Measurements from ENCODE around the gene MAP4K3. TPM values are rescaled to one million over a fixed set of nuclear protein-coding genes. Genes with fewer than 3 reads are reported as not detected.

The MAP4K3 gene
- total and polyA plus RNA-seq, 2 of the 4 experiments (the other 2 are of a cell fraction): 13.2 to 32.6 TPM

DNA sequence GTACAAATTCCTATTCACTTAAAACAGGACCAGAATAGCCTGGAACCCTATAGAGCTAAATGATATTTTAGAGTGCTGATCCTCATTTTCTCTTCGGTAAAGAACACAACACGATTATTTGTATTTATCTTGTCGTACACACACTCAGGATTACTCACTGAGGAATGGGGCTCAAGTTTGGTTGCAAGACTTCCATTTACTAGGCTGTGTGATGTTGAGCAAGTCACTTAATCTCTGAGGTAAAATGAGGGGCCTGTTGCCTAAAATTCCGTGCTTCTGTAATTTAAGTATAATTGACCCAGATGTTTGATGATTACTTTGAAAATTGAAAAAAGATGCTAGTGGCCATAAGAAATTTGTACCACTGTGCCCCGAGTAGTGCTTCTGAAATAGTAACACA lies 42.6 kb upstream of the MAP4K3 start:
- H3K9ac ChIP-seq (ENCODE audit: low read depth, low read length): no peak overlapping the region
- H2BK20ac ChIP-seq (ENCODE audit: low read depth, low read length): peak overlapping the region; percentile 4; the same call in 1 of the 2 replicates
- dilution Hi-C loops (cut with HindIII; ENCODE audit: low sequenced_read_pairs, unreplicated experiment): no loop called here
- H3K23ac ChIP-seq (ENCODE audit: low read depth, low read length): no peak overlapping the region
- H3K36me3 ChIP-seq (ENCODE audit: control insufficient read depth, insufficient read depth, low read length): peaks cover 9% of the 10 kb centered on the region; the same call in 1 of the 2 replicates
- no peak overlapping the region for H3K56ac ChIP-seq (ENCODE audit: extremely low read depth, insufficient read depth, low read length)
- 0 out of 2 replicates have a peak, but pooled peaks cover 2% of the 10 kb centered on the region for H3K9me3 ChIP-seq (ENCODE audit: control insufficient read depth, insufficient read depth, low read length)
- no peak overlapping the region for H3K27ac ChIP-seq (ENCODE audit: insufficient read depth, low read length)
- peak overlapping the region; percentile 33; the same call in 1 of the 2 replicates for H3K18ac ChIP-seq (ENCODE audit: low read depth, low read length)
- H4K91ac ChIP-seq (ENCODE audit: insufficient read depth, low read depth, low read length): peak overlapping the region; percentile 31; the same call in 1 of the 2 replicates
- no peak overlapping the region; the same call in 1 of the 2 replicates for H4K5ac ChIP-seq (ENCODE audit: low read depth, low read length)
- H2BK15ac ChIP-seq (ENCODE audit: low read depth, low read length): peak overlapping the region; percentile 42; the same call in 1 of the 3 replicates
- in situ Hi-C loops (cut with MboI; ENCODE audit: low sequenced_read_pairs): no loop called here
- peaks cover 3 to 10% of the 10 kb centered on the region in 2 experiments; a peak in 2 of 4 replicates for H3K79me1 ChIP-seq (ENCODE audit: low read depth in 1 of 2, low read length in 2 of 2)
- ChIA-PET CTCF (interaction anchor here (1.0 kb wide), 1 partner anchor 9 kb away, joined by 4 read pairs; no protein-coding TSS in a partner anchor), POLR2A (ENCODE audit: unreplicated experiment) (interaction anchor here (0.7 kb wide), 1 partner anchor 10 kb away, joined by 14 read pairs; no protein-coding TSS in a partner anchor)
- TF ChIP-seq MAZ (IDR thresholded peaks at IDR 0.05; ENCODE audit: borderline replicate concordance, low read depth, low read length) (no peak), CEBPB (IDR thresholded peaks at IDR 0.05; ENCODE audit: low read depth, low read length) (0 out of 2 replicates have a peak, but pooled peaks have one; percentile 18)
- H3K27me3 ChIP-seq (ENCODE audit: control insufficient read depth, insufficient read depth, low read length): no peaks in the 10 kb centered on the region
- peak overlapping the region; percentile 1 to 65; a peak in 1 of 4 replicates for H4K8ac ChIP-seq (ENCODE audit: low read depth in 2 of 2, low read length in 2 of 2)
- peaks cover 4% of the 10 kb centered on the region for H3K9me1 ChIP-seq (ENCODE audit: insufficient read depth, low read length)
- H3K14ac ChIP-seq (replicated peaks; ENCODE audit: low read depth, low read length): peak overlapping the region; percentile 17; the same call in 1 of the 2 replicates
- H3K4ac ChIP-seq (ENCODE audit: low read depth, low read length): no peak overlapping the region; the same call in 1 of the 2 replicates
- H2BK120ac ChIP-seq (ENCODE audit: low read depth, low read length): peak overlapping the region; percentile 63; the same call in 1 of the 2 replicates
- DNase-seq: peak; percentile 37
- H2AK9ac ChIP-seq (replicated peaks; ENCODE audit: low read depth, low read length, poor library complexity): no peak overlapping the region
- H3K4me2 ChIP-seq (ENCODE audit: low read depth, low read length): no peak overlapping the region
- 0 out of 2 replicates have a peak, but pooled peaks cover 2% of the 10 kb centered on the region for H3K4me1 ChIP-seq (ENCODE audit: control insufficient read depth, insufficient read depth, low read length)
- H3K4me3 ChIP-seq (ENCODE audit: insufficient read depth, low read depth, low read length): no peak overlapping the region
- no peaks in the 10 kb centered on the region for H4K20me1 ChIP-seq (ENCODE audit: insufficient read depth, low read length)
- peak; percentile 46 for ATAC-seq (ENCODE audit: low read depth)
- peak overlapping the region; percentile 57 for H2BK5ac ChIP-seq (ENCODE audit: low read depth, low read length, poor library complexity, severe bottlenecking)
- peak overlapping the region; percentile 7; the same call in 1 of the 2 replicates for H2AK5ac ChIP-seq (ENCODE audit: low read depth, low read length)
- BruUV-seq (replicated peaks): no TSS peak
- WGBS, 2 experiments (ENCODE audit: extremely low coverage in 2 of 2, insufficient read length in 1 of 2): 93% methylated on average over 2 of the region's 5 CpGs; no CpG with 5 or more reads in 1 of the 2 experiments
- H2AFZ ChIP-seq (replicated peaks; ENCODE audit: low read length, poor library complexity): no peak overlapping the region
- intact Hi-C loops (cut with micrococcal nuclease): no loop called here

Measured in IMR-90 (cell line).